Measurements from ENCODE around the gene SNAP47. TPM values are rescaled to one million over a fixed set of nuclear protein-coding genes. Genes with fewer than 3 reads are reported as not detected.

Gene SNAP47
- polyA plus RNA-seq, 1 of the 3 experiments (the other 2 are of a cell fraction), result 45.6 TPM

DNA sequence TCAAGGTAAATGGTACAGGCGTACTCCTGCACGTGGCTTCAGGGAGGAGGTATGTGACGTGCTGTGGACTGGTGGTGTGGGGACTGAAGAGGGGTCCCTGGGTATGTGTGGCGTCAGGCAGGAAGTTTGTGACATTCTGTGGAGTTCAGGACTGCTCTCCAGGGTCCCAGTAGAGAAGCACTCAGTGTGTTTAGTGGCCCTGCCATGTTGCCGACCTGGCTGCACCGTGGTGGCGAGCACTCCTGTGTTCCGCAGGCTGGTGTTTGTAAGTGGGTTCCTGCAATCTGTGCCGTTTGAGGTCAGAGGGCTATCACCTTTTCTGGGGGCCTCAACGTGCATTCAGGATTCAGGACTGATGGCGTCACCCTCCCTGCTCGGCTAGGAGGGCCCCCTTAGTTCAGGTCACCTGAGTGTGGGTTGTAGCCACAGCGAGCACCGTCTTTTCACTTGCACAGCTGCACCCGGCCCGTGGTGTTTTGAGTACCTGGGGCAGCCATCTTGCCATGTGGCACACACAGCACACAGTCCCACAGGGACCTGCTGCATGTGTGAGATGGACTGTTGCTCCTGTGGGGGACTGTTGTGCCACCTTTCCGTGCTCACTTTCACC lies 26.5 kb downstream of the SNAP47 start:
- DNase-seq, result no peak
- Histone ChIP-seq H2AFZ (ENCODE audit: low read depth) (no peak overlapping the region), H3K36me3 (replicated peaks in 1 of 2; ENCODE audit: control insufficient read depth in 1 of 2, insufficient read depth in 2 of 2, low read length in 1 of 2) (peaks cover 15 to 42% of the 10 kb centered on the region in 2 experiments), H3K79me2 (ENCODE audit: insufficient read depth) (peaks cover 33% of the 10 kb centered on the region), H3K9ac (no peak overlapping the region), H3F3A (replicated peaks; ENCODE audit: insufficient read depth) (peaks cover 10% of the 10 kb centered on the region), H3K4me3 (ENCODE audit: low read depth in 2 of 2, low read length in 1 of 2) (no peak overlapping the region), H3K27me3 (ENCODE audit: insufficient read depth) (no peaks in the 10 kb centered on the region), H3K4me2 (no peak overlapping the region), H4K20me1 (ENCODE audit: insufficient read depth) (peaks cover 38% of the 10 kb centered on the region), H3K9me3 (no peaks in the 10 kb centered on the region), H3K27ac (ENCODE audit: low read depth in 2 of 2, low read length in 1 of 2) (no peak overlapping the region), H3K9me2 (no peaks in the 10 kb centered on the region), H3K4me1 (ENCODE audit: control insufficient read depth in 1 of 2, insufficient read depth in 2 of 2, low read depth in 1 of 2, low read length in 1 of 2) (peaks cover 15 to 27% of the 10 kb centered on the region in 2 experiments)
- CTCF ChIA-PET, result interaction anchor here (0.6 to 4.9 kb wide), 28 partner anchors 9 to 280 kb away, joined by 3 to 70 read pairs (median 4); partner anchors contain the start of gene WNT9A
- POLR2A ChIA-PET, result no interaction called here
- WGBS (ENCODE audit: low lambda C conversion rate), result 84% methylated on average over 15 of the region's 17 CpGs
- TF ChIP-seq, protein P1, sequence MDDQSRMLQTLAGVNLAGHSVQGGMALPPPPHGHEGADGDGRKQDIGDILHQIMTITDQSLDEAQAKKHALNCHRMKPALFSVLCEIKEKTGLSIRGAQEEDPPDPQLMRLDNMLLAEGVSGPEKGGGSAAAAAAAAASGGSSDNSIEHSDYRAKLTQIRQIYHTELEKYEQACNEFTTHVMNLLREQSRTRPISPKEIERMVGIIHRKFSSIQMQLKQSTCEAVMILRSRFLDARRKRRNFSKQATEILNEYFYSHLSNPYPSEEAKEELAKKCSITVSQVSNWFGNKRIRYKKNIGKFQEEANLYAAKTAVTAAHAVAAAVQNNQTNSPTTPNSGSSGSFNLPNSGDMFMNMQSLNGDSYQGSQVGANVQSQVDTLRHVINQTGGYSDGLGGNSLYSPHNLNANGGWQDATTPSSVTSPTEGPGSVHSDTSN (IDR thresholded peaks at IDR 0.05), result no peak
- TF ChIP-seq NFIC (IDR thresholded peaks at IDR 0.05; ENCODE audit: borderline replicate concordance) (no peak), FOXJ3 (CRISPR knock-in tag; IDR thresholded peaks at IDR 0.05) (no peak), SIN3A (IDR thresholded peaks at IDR 0.05; ENCODE audit: borderline replicate concordance, low read depth, low read length) (no peak), TCF12 (IDR thresholded peaks at IDR 0.05) (no peak)

DNA sequence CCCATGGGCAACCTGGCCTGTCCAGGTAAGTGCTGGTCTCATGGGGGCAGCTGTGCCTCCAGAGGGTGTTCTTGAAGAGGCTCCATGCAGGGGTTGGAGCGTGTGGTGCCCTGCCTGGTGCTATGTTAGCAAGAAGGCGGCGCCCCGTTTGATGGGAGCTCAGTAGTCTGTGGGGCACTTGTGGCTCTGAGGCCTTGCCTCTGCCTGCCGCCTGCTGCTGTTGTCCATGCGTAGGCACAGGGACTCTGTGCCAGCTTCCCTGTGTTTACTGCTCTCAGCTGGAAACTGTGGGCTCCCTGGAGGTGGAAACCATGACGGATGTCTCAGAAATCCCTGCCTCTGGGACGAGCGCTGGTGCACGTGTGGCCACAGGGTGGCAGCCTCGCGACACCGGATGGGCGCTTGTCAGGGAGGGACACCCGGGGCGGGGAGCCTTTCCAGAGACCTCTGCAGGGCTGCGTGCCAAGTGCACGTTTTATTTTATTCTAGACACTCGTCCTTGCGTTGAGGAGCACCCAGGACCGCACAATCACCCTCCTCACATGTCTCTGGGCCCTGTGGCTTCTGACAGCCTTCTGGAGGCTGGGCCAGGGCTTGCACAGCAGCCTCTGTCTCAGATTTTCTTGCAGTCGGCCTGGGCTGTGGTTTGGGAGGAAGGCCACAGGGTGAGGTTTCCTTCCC lies 27.1 kb downstream of the SNAP47 start:
- 11% methylated on average over 12 of the region's 22 CpGs for WGBS (ENCODE audit: low lambda C conversion rate)
- H3K4me1 ChIP-seq (ENCODE audit: control insufficient read depth in 1 of 2, insufficient read depth in 2 of 2, low read depth in 1 of 2, low read length in 1 of 2), result peaks cover 15 to 27% of the 10 kb centered on the region in 2 experiments
- peaks cover 38% of the 10 kb centered on the region for H4K20me1 ChIP-seq (ENCODE audit: insufficient read depth)
- H3F3A ChIP-seq (replicated peaks; ENCODE audit: insufficient read depth), result peaks cover 10% of the 10 kb centered on the region
- H3K27me3 ChIP-seq (ENCODE audit: insufficient read depth), result no peaks in the 10 kb centered on the region
- H3K79me2 ChIP-seq (ENCODE audit: insufficient read depth), result peaks cover 33% of the 10 kb centered on the region
- H3K9ac ChIP-seq, result no peak overlapping the region
- no peaks in the 10 kb centered on the region for H3K9me2 ChIP-seq
- no peak overlapping the region for H3K27ac ChIP-seq (ENCODE audit: low read depth in 2 of 2, low read length in 1 of 2)
- H3K36me3 ChIP-seq (replicated peaks in 1 of 2; ENCODE audit: control insufficient read depth in 1 of 2, insufficient read depth in 2 of 2, low read length in 1 of 2), result peaks cover 16 to 44% of the 10 kb centered on the region in 2 experiments
- no peaks in the 10 kb centered on the region for H3K9me3 ChIP-seq
- CTCF ChIA-PET, result interaction anchor here (0.6 to 4.9 kb wide), 32 partner anchors 10 to 1781 kb away, joined by 3 to 70 read pairs (median 4); partner anchors contain the start of gene WNT9A
- H2AFZ ChIP-seq (ENCODE audit: low read depth), result no peak overlapping the region
- peak; percentile 97 for DNase-seq
- no peak overlapping the region for H3K4me2 ChIP-seq
- POLR2A ChIA-PET, result interaction anchor here (0.6 kb wide), 1 partner anchor 127 kb away, joined by 4 read pairs; no protein-coding TSS in a partner anchor
- peak overlapping the region in 1 of 2 experiments; percentile 30; a peak in 1 of 4 replicates for H3K4me3 ChIP-seq (ENCODE audit: low read depth in 2 of 2, low read length in 1 of 2)
- TF ChIP-seq JUND (IDR thresholded peaks at IDR 0.05) (no peak), YY1 (IDR thresholded peaks at IDR 0.05; ENCODE audit: low read depth) (no peak), RAD21 (IDR thresholded peaks at IDR 0.05; ENCODE audit: low read length) (peak; percentile 92), NRF1 (IDR thresholded peaks at IDR 0.05; ENCODE audit: low read depth, low read length) (0 out of 2 replicates have a peak, but pooled peaks have one; percentile 30), MXI1 (IDR thresholded peaks at IDR 0.05; ENCODE audit: low read depth, low read length) (peak; percentile 80), CHD2 (IDR thresholded peaks at IDR 0.05; ENCODE audit: low read length, partially characterized antibody) (no peak), TAF1 (IDR thresholded peaks at IDR 0.05; ENCODE audit: borderline replicate concordance, low read depth, low read length) (no peak), EP300 (IDR thresholded peaks at IDR 0.05; ENCODE audit: borderline replicate concordance in 1 of 2, low read depth in 1 of 2, low read length in 1 of 2) (no peak), NFIC (IDR thresholded peaks at IDR 0.05; ENCODE audit: borderline replicate concordance) (peak; percentile 71), SMC3 (IDR thresholded peaks at IDR 0.05; ENCODE audit: low read depth, low read length) (peak; percentile 97), GABPA (IDR thresholded peaks at IDR 0.05; ENCODE audit: low read depth) (no peak), MEF2A (IDR thresholded peaks at IDR 0.05; ENCODE audit: borderline replicate concordance, low read depth) (no peak)
- TF ChIP-seq, protein P2, sequence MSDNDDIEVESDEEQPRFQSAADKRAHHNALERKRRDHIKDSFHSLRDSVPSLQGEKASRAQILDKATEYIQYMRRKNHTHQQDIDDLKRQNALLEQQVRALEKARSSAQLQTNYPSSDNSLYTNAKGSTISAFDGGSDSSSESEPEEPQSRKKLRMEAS (IDR thresholded peaks at IDR 0.05; ENCODE audit: low read depth), result 0 out of 2 replicates have a peak, but pooled peaks have one; percentile 34
- TF ChIP-seq, protein P3, sequence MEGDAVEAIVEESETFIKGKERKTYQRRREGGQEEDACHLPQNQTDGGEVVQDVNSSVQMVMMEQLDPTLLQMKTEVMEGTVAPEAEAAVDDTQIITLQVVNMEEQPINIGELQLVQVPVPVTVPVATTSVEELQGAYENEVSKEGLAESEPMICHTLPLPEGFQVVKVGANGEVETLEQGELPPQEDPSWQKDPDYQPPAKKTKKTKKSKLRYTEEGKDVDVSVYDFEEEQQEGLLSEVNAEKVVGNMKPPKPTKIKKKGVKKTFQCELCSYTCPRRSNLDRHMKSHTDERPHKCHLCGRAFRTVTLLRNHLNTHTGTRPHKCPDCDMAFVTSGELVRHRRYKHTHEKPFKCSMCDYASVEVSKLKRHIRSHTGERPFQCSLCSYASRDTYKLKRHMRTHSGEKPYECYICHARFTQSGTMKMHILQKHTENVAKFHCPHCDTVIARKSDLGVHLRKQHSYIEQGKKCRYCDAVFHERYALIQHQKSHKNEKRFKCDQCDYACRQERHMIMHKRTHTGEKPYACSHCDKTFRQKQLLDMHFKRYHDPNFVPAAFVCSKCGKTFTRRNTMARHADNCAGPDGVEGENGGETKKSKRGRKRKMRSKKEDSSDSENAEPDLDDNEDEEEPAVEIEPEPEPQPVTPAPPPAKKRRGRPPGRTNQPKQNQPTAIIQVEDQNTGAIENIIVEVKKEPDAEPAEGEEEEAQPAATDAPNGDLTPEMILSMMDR (IDR thresholded peaks at IDR 0.05), result peak; percentile 92
- TF ChIP-seq, protein P4, sequence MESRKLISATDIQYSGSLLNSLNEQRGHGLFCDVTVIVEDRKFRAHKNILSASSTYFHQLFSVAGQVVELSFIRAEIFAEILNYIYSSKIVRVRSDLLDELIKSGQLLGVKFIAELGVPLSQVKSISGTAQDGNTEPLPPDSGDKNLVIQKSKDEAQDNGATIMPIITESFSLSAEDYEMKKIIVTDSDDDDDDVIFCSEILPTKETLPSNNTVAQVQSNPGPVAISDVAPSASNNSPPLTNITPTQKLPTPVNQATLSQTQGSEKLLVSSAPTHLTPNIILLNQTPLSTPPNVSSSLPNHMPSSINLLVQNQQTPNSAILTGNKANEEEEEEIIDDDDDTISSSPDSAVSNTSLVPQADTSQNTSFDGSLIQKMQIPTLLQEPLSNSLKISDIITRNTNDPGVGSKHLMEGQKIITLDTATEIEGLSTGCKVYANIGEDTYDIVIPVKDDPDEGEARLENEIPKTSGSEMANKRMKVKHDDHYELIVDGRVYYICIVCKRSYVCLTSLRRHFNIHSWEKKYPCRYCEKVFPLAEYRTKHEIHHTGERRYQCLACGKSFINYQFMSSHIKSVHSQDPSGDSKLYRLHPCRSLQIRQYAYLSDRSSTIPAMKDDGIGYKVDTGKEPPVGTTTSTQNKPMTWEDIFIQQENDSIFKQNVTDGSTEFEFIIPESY (IDR thresholded peaks at IDR 0.05; ENCODE audit: borderline replicate concordance, low read depth), result no peak
- TF ChIP-seq, protein P5, sequence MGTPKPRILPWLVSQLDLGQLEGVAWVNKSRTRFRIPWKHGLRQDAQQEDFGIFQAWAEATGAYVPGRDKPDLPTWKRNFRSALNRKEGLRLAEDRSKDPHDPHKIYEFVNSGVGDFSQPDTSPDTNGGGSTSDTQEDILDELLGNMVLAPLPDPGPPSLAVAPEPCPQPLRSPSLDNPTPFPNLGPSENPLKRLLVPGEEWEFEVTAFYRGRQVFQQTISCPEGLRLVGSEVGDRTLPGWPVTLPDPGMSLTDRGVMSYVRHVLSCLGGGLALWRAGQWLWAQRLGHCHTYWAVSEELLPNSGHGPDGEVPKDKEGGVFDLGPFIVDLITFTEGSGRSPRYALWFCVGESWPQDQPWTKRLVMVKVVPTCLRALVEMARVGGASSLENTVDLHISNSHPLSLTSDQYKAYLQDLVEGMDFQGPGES (IDR thresholded peaks at IDR 0.05; ENCODE audit: low read depth, low read length), result no peak
